ENCODE data around the gene OR2V1. TPM values are rescaled to one million over a fixed set of nuclear protein-coding genes. Genes with fewer than 3 reads are reported as not detected.
"Not testable (repeated sequence)": the region's sequence is repeated elsewhere in the genome, so short reads cannot be mapped to it uniquely, and the experiment has no call there.

OR2V1 gene
- total RNA-seq, result not detected in 3 replicates

GRCh38 chr5:181130832-181131496 lies at the start of gene OR2V1:
OR2V1 (minus strand) TSS chr5:181131169; CDS start chr5:181125304, 5,865 bp downstream.
- Mint-ChIP-seq H3K27ac (no peak within 1 kb of the TSS), H3K4me3 (no peak within 1 kb of the TSS), H3K4me1 (no peaks in the 10 kb centered on the region), H3K27me3 (ENCODE audit: low read depth) (peaks cover 82% of the 10 kb centered on the region), H3K36me3 (no peaks in the 10 kb centered on the region), H3K9me3 (no peaks in the 10 kb centered on the region)
- DNase-seq (ENCODE audit: low spot score in 2 of 2, unreplicated experiment in 2 of 2), result no peak
- TF ChIP-seq, protein P1, sequence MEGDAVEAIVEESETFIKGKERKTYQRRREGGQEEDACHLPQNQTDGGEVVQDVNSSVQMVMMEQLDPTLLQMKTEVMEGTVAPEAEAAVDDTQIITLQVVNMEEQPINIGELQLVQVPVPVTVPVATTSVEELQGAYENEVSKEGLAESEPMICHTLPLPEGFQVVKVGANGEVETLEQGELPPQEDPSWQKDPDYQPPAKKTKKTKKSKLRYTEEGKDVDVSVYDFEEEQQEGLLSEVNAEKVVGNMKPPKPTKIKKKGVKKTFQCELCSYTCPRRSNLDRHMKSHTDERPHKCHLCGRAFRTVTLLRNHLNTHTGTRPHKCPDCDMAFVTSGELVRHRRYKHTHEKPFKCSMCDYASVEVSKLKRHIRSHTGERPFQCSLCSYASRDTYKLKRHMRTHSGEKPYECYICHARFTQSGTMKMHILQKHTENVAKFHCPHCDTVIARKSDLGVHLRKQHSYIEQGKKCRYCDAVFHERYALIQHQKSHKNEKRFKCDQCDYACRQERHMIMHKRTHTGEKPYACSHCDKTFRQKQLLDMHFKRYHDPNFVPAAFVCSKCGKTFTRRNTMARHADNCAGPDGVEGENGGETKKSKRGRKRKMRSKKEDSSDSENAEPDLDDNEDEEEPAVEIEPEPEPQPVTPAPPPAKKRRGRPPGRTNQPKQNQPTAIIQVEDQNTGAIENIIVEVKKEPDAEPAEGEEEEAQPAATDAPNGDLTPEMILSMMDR (IDR thresholded peaks at IDR 0.05; ENCODE audit: unreplicated experiment), result no peak

DNA sequence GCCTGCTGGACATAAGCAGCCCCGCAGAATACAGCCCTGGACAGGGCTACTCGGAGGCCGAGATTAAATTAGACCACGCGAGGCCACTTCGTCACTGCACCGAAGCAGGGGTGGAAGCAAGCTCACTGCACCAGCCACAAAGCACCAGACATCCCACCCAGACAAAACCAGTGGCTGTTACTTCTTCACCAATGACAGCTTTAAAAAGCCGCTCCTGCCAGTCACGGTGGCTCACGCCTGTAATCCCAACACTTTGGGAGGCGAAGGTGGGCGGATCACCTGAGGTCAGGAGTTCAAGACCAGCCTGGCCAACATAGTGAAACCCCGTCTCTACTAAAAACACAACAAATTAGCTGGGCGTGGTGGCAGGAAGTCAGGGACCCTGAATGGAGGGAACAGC lies 46.6 kb upstream of the OR2V1 start:
- H3K36me3 Mint-ChIP-seq; H3K4me3 Mint-ChIP-seq; H3K27ac Mint-ChIP-seq; H3K9me3 Mint-ChIP-seq; H3K4me1 Mint-ChIP-seq; DNase-seq (ENCODE audit: low spot score in 2 of 2, unreplicated experiment in 2 of 2): not testable (repeated sequence)
- H3K27me3 Mint-ChIP-seq (ENCODE audit: low read depth), result peaks cover 42% of the 10 kb centered on the region

- peaks cover 5% of the 10 kb centered on the region for H3K4me1 Mint-ChIP-seq
- no peaks in the 10 kb centered on the region for H3K9me3 Mint-ChIP-seq
- DNase-seq (ENCODE audit: low spot score in 2 of 2, unreplicated experiment in 2 of 2), result no peak
- H3K27me3 Mint-ChIP-seq (ENCODE audit: low read depth), result peaks cover 52% of the 10 kb centered on the region
- H3K27ac Mint-ChIP-seq, result no peak overlapping the region
- TF ChIP-seq, protein P1 (IDR thresholded peaks at IDR 0.05; ENCODE audit: unreplicated experiment), result no peak
- H3K4me3 Mint-ChIP-seq, result no peak overlapping the region
- no peaks in the 10 kb centered on the region for H3K36me3 Mint-ChIP-seq
Observed at GRCh38 chr5:181176254-181176952, 45.4 kb upstream of the OR2V1 start.

DNA sequence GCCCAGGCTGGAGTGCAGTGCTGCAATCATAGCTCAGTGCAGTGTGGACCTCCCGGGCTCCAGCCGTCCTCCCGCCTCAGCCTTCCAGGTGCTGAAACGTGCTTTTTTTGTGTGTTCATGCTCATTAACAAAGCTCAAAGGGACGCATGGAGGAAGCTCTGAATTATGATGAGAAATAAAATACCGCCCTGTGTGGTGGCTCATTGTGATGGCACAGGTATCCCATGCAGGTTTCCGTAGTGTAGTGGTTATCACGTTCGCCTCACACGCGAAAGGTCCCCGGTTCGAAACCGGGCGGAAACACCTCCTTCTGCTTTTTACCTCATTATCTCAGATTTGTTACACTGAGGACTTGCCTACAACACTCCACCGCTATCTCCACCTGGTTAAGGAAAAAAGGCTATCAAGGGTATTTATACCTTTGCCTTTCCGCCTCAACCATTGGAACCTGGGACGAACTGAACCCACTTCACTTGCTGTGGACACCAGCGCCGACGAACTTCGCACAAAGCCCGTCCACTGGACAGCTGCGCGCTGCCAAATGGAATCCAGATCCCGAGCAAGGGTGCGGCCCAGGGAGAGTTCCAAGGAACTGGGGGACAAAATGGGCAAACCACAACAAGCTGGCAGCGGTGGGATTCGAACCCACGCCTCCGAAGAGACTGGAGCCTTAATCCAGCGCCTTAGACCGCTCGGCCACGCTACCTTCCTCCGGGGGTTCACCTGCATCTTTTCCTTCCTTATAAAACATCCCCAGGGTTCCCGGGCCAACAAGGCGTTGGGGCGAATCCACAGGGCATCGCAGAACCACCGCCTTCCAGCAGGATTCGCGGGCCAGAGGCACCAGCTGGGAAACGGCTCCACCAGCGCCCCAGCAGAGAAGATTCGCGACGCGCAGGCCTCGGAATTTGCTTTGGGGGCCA lies 42.7 kb upstream of the OR2V1 start:
- Mint-ChIP-seq H3K4me1 (peaks cover 26% of the 10 kb centered on the region), H3K36me3 (no peaks in the 10 kb centered on the region), H3K4me3 (peak overlapping the region; percentile 65), H3K9me3 (no peaks in the 10 kb centered on the region), H3K27me3 (ENCODE audit: low read depth) (peaks cover 76% of the 10 kb centered on the region), H3K27ac (no peak overlapping the region)
- TF ChIP-seq, protein P1 (IDR thresholded peaks at IDR 0.05; ENCODE audit: unreplicated experiment), result no peak
- DNase-seq (ENCODE audit: low spot score in 2 of 2, unreplicated experiment in 2 of 2), result no peak

GRCh38 chr5:181173027-181173419 lies 42.1 kb upstream of the OR2V1 start:
- H3K27ac Mint-ChIP-seq, result no peak overlapping the region
- peaks cover 80% of the 10 kb centered on the region for H3K27me3 Mint-ChIP-seq (ENCODE audit: low read depth)
- TF ChIP-seq, protein P1 (IDR thresholded peaks at IDR 0.05; ENCODE audit: unreplicated experiment), result no peak
- DNase-seq (ENCODE audit: low spot score in 2 of 2, unreplicated experiment in 2 of 2), result no peak
- H3K4me3 Mint-ChIP-seq, result peak overlapping the region; percentile 65
- H3K9me3 Mint-ChIP-seq, result no peaks in the 10 kb centered on the region
- H3K36me3 Mint-ChIP-seq, result no peaks in the 10 kb centered on the region
- peaks cover 30% of the 10 kb centered on the region for H3K4me1 Mint-ChIP-seq

All from mesothelial cell of epicardium (in vitro differentiated cells).